GM12878 (cell line): ENCODE data around the gene FBXL12. TPM values are rescaled to one million over a fixed set of nuclear protein-coding genes. Genes with fewer than 3 reads are reported as not detected.

Experiments
- ASH2L ChIP-seq: fragments of 300-600, 200-600 bp; sonication (generic); IDR thresholded peaks from 2 replicates; pipeline ENCODE4 v1.6.1; 2017; ENCODE audit warnings: low read depth, mild to moderate bottlenecking, borderline replicate concordance
- ATF7 ChIP-seq: fragments of 450-650 bp; IDR thresholded peaks from 2 replicates; pipeline ENCODE4 v1.6.1; 2016; ENCODE audit warnings: low read depth, mild to moderate bottlenecking
- CREB1 ChIP-seq: IDR thresholded peaks from 2 replicates; pipeline ENCODE4 v1.6.1; 2012; ENCODE audit warnings: low read depth, mild to moderate bottlenecking, inconsistent platforms
- DPF2 ChIP-seq: fragments of 450-650 bp; IDR thresholded peaks from 2 replicates; pipeline ENCODE4 v1.6.1; 2017; ENCODE audit warnings: mild to moderate bottlenecking
- E4F1 ChIP-seq: fragments of 450-650 bp; IDR thresholded peaks from 2 replicates; pipeline ENCODE4 v1.6.1; 2018; ENCODE audit warnings: borderline replicate concordance, mild to moderate bottlenecking; ENCODE audit not compliant: partially characterized antibody
- HDAC6 ChIP-seq: fragments of 200-600 bp; sonication (generic); IDR thresholded peaks from one replicate; pipeline ENCODE4 v1.8.0; 2017; ENCODE audit warnings: antibody characterized with exemption; ENCODE audit not compliant: unreplicated experiment
- NR2C2 ChIP-seq: IDR thresholded peaks from 2 replicates; pipeline ENCODE4 v1.6.1; 2011; ENCODE audit warnings: borderline replicate concordance, low read depth; ENCODE audit not compliant: control insufficient read depth, insufficient read length
- PML ChIP-seq: IDR thresholded peaks from 2 replicates; pipeline ENCODE4 v1.6.1; 2012; ENCODE audit warnings: low read length, inconsistent platforms
- POLR2A ChIP-seq: IDR thresholded peaks from 2 replicates; pipeline ENCODE4 v1.6.1; 2011; ENCODE audit warnings: low read depth, mild to moderate bottlenecking, low read length
- REST ChIP-seq: IDR thresholded peaks from 2 replicates; pipeline ENCODE4 v1.6.1; 2012; ENCODE audit warnings: mild to moderate bottlenecking, low read depth, low read length
- SREBF2 ChIP-seq: IDR thresholded peaks from 2 replicates; pipeline ENCODE4 v1.6.1; 2012; ENCODE audit warnings: mild to moderate bottlenecking, low read length
- USF1 ChIP-seq: IDR thresholded peaks from 2 replicates; pipeline ENCODE4 v1.6.1; 2011; ENCODE audit warnings: borderline replicate concordance, low read depth, mild to moderate bottlenecking, moderate library complexity, mixed read lengths, low read length; ENCODE audit not compliant: insufficient read depth; ENCODE audit errors: extremely low read length
- USF2 ChIP-seq: IDR thresholded peaks from 2 replicates; pipeline ENCODE4 v1.6.1; 2011; ENCODE audit warnings: low read depth, low read length, improper control_type of control experiment, borderline replicate concordance
- ZBTB4 ChIP-seq: fragments of 450-650 bp; formaldehyde crosslinking; IDR thresholded peaks from 2 replicates; pipeline ENCODE4 v1.4.0; 2022; ENCODE audit warnings: mild to moderate bottlenecking, moderate library complexity
- polyA plus RNA-seq, 11 experiments: library from polyadenylated mRNA; depleted of rRNA in 4 of 11; unstranded in 6 of 11; stranded (reverse) in 5 of 11; fragments of >200 nt; fragmentation: Nextera tagmentation in 4 of 11; fragmentation: Illumina TruSeq in 1 of 11; extraction: Ambion mirVana in 4 of 11; extraction: Trizol in 1 of 11; gene quantifications; 1 replicate in 1 of 11; 2 replicates in 10 of 11; pipeline versions ENCODE4 v1.2.1 to v1.2.3, GENCODE V29; 2011 to 2016; ENCODE audit warnings: inconsistent platforms in 2 of 11, missing spikeins in 2 of 11, low read depth in 1 of 11
- total RNA-seq, 4 experiments: library from RNA; depleted of rRNA in 3 of 4; stranded (reverse); fragments of >200 nt in 3 of 4; fragmentation: Illumina TruSeq in 1 of 4; extraction: Trizol in 1 of 4; gene quantifications; 2 replicates each; pipeline versions ENCODE4 v1.2.1 to v1.2.3, GENCODE V29; 2013 to 2021

The FBXL12 gene
- total and polyA plus RNA-seq, 10 of the 15 experiments (the other 5 are each of a cell fraction or from before 2014, with no cell fraction given), result 1.4 to 40.0 (median 23.2) TPM

GRCh38 chr19:9818734-9819595 lies at the start of gene FBXL12 (continued):
- no peak for TF ChIP-seq NR2C2
- TF ChIP-seq DPF2, result no peak
- no peak for TF ChIP-seq ZBTB4 (CRISPR knock-in tag)
- TF ChIP-seq E4F1, result peak; percentile 30
- TF ChIP-seq PML, result peak; percentile 84; the same call in 1 of the 2 replicates
- TF ChIP-seq REST, result no peak
- peak; percentile 96 for TF ChIP-seq POLR2A
- TF ChIP-seq USF2, result no peak
- TF ChIP-seq USF1, result no peak
- peak; percentile 38 for TF ChIP-seq HDAC6
- TF ChIP-seq ATF7, result no peak
- no peak; the same call in 1 of the 2 replicates for TF ChIP-seq SREBF2
- TF ChIP-seq ASH2L, result no peak
- peak; percentile 81 for TF ChIP-seq CREB1
